ENCODE results near the gene LRRC17. TPM values are rescaled to one million over a fixed set of nuclear protein-coding genes. Genes with fewer than 3 reads are reported as not detected.
A peak's percentile ranks its signal among the peaks of the same experiment; 100 is the strongest.
"Not testable (repeated sequence)": the region's sequence is repeated elsewhere in the genome, so short reads cannot be mapped to it uniquely, and the experiment has no call there.

Gene LRRC17
- total RNA-seq, 1 donor from 2014 or later = 1.0 TPM

- DNase-seq (no peak), ATAC-seq (ENCODE audit: poor library complexity) (no peak)
- intact Hi-C loops (cut with DNase I) = no loop called here
These were observed 19.0 kb downstream of the LRRC17 start for GRCh38 chr7:102931757-102932156.

- ATAC-seq (ENCODE audit: poor library complexity) (peak; percentile 93), DNase-seq (peak; percentile 82)
- intact Hi-C loops (cut with DNase I) = no loop called here
These were observed 21.0 kb downstream of the LRRC17 start for GRCh38 chr7:102933763-102934162.

GRCh38 chr7:102934239-102934638 is 21.4 kb downstream of the LRRC17 start:
- intact Hi-C loops (cut with DNase I) = no loop called here
- DNase-seq (no peak), ATAC-seq (ENCODE audit: poor library complexity) (peak; percentile 23)

- intact Hi-C loops (cut with DNase I) = no loop called here
- DNase-seq = no peak
- ATAC-seq (ENCODE audit: poor library complexity) = no peak
These were observed 21.9 kb downstream of the LRRC17 start for GRCh38 chr7:102934701-102935100.

GRCh38 chr7:102935450-102936115 is 22.8 kb downstream of the LRRC17 start:
- ATAC-seq (ENCODE audit: poor library complexity) (no peak), DNase-seq (no peak)
- intact Hi-C loops (cut with DNase I) = no loop called here

- intact Hi-C loops (cut with DNase I) = no loop called here
- no peak for DNase-seq
- ATAC-seq (ENCODE audit: poor library complexity) = no peak
These were observed 25.9 kb downstream of the LRRC17 start for GRCh38 chr7:102938679-102939078.

GRCh38 chr7:102942181-102942866 is 29.5 kb downstream of the LRRC17 start:
- ATAC-seq (ENCODE audit: poor library complexity) (no peak), DNase-seq (no peak)
- intact Hi-C loops (cut with DNase I) = no loop called here

- ATAC-seq (ENCODE audit: poor library complexity) (no peak), DNase-seq (no peak)
- intact Hi-C loops (cut with DNase I) = no loop called here
These were observed 30.1 kb downstream of the LRRC17 start for GRCh38 chr7:102942868-102943267.

GRCh38 chr7:102943423-102944169 is 30.8 kb downstream of the LRRC17 start:
- no peak for DNase-seq
- intact Hi-C loops (cut with DNase I) = no loop called here
- ATAC-seq (ENCODE audit: poor library complexity) = no peak

GRCh38 chr7:102944241-102944640 is 31.4 kb downstream of the LRRC17 start:
- no peak for DNase-seq
- intact Hi-C loops (cut with DNase I) = no loop called here
- no peak for ATAC-seq (ENCODE audit: poor library complexity)

GRCh38 chr7:102951839-102952238 is 39.0 kb downstream of the LRRC17 start:
- ATAC-seq (ENCODE audit: poor library complexity) = no peak
- DNase-seq = no peak

GRCh38 chr7:102953406-102953805 is 40.6 kb downstream of the LRRC17 start:
- DNase-seq (no peak), ATAC-seq (ENCODE audit: poor library complexity) (no peak)
- intact Hi-C loops (cut with DNase I) = no loop called here

More at GRCh38 chr7:102951839-102952238, 39.0 kb downstream of the LRRC17 start:
- intact Hi-C loops (cut with DNase I) = no loop called here

- intact Hi-C loops (cut with DNase I); DNase-seq; ATAC-seq (ENCODE audit: poor library complexity): not testable (repeated sequence)
These were observed 41.6 kb downstream of the LRRC17 start for GRCh38 chr7:102954359-102954758.

GRCh38 chr7:102958004-102958403 is 45.2 kb downstream of the LRRC17 start:
- intact Hi-C loops (cut with DNase I); DNase-seq; ATAC-seq (ENCODE audit: poor library complexity): not testable (repeated sequence)

GRCh38 chr7:102961993-102962392 is 49.2 kb downstream of the LRRC17 start:
- ATAC-seq (ENCODE audit: poor library complexity); intact Hi-C loops (cut with DNase I); DNase-seq: not testable (repeated sequence)

- intact Hi-C loops (cut with DNase I) = no loop called here
- ATAC-seq (ENCODE audit: poor library complexity) = no peak
- no peak for DNase-seq
These were observed 53.7 kb downstream of the LRRC17 start for GRCh38 chr7:102966465-102966864.

- no peak for DNase-seq
- intact Hi-C loops (cut with DNase I) = no loop called here
- ATAC-seq (ENCODE audit: poor library complexity) = no peak
These were observed 55.0 kb downstream of the LRRC17 start for GRCh38 chr7:102967798-102968197.

GRCh38 chr7:102973096-102973802 is 60.4 kb downstream of the LRRC17 start:
- ATAC-seq (ENCODE audit: poor library complexity) (no peak), DNase-seq (no peak)
- intact Hi-C loops (cut with DNase I) = no loop called here
